Activated effector memory CD4-positive, alpha-beta T cell treated with anti-CD3 and anti-CD28 coated beads, Interleukin-2, amount 50 U/mL, for 16 hours (primary cell): Measurements from ENCODE around the gene APOBEC3H.
A peak's percentile ranks its signal among the peaks of the same experiment; 100 is the strongest.

Experiments
- DNase-seq: peaks from one replicate; pipeline ENCODE4 v3.0.0-alpha.2; 2020

Gene APOBEC3H

DNA sequence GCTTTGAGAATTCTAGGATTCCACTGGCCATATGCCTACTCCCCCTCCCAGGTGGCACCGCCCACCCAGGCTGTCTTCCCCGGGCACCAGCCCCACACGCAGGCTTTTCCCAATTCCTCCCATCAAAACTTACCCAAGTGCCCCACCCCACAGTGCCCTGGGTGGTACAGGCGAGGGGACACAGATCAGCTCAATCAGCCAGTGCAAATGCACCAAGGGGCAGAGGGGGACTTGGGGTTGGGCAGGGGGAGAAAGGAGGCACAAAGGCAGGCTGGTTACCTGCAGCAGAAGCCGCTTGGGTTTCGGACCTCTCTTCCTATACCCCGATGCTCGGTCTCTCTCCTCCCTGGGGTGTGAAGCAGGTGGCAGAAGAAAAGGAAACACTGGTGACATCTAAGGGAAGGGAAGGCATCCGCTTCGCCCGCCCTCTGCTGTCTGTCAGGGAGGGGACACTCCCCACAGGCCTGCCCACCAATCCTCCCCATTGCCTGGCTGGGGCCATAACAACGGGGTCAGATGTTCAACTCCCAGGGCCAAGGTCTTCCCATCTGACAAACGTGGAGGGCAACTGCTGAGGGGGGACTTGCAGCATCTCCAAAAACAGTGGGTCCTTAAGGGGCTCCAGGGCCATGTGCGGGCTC, 41.4 kb downstream of the APOBEC3H start:
- DNase-seq: peak; percentile 46

DNA sequence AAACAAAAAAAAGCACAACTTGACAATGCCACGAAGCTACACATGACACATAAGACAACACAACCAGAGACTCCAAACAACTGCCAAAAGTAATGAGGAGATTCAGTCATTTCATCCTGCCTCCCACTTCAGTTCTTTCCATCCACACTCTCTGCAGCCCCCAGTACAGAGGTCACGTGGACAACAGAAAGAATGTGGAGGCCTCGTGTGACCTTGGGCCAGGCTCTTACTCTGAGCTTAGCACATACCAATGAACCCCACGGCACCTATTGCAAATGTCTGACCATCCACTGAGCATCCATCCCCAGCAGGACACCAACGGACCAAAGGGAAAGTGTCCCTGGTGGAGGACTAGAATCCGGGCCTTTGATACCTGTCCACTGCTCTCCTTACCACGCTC, 42.9 kb downstream of the APOBEC3H start:
- peak; percentile 33 for DNase-seq

DNA sequence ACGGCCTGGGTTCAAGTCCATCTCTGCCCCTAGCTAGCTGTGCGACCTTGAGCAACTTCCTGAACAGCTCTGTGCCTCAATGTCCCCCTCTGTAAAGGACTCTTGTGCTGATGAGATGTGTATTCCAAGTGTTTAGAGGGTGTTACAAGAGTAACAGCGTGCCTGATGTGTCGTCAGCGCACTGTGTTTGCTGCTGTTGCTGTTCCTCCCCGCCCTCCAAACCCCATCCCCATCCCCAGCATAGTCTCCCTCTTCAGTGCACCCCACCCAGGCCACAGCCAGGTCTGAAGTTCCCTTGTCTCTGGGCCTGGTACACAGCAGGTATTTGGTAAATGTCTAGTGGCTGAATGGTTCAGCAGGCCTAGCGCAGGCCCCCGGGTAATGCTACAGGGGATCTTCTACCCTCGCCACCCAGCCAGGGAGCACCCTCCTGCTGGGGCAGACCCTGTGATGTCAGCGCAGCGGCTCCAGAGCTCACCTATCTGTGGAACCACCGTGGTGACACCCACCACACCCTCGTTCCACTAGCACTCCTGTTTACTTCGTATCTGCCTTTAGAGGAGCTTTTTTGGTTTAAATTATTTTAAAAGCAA, 45.1 kb downstream of the APOBEC3H start:
- peak; percentile 53 for DNase-seq

DNA sequence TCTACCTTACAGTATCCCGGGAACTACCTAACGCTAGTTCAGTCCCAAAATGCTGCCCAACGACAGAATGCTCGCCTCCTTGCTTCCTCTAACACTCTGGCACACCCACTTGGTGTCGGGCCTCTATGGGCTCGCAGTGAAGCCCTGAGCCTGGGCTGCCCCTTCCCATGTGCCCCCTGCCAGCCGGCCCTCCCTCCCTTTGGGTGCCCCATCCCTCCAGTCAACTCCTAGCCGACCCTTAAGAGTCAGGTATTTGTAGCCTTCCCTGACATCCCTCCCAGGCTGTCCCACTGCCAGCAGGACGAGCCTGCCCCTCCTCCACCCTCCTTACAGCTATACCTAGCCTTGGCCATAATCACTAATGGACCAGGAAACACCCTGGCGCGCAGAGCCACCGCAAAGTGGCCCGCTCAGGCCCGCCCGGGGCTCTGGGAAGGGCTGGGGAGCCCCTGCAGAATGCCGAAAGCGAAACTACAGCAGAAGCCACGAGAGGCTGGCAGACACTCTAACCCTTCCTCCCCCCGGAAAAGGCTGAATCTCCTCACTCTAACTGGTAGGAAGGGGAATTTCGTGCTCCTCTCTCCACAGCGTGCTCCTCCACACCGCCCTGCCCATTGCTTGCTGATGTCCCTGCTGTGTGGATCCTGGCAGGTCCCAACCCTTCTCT, 47.2 kb downstream of the APOBEC3H start:
- DNase-seq: peak; percentile 85

DNA sequence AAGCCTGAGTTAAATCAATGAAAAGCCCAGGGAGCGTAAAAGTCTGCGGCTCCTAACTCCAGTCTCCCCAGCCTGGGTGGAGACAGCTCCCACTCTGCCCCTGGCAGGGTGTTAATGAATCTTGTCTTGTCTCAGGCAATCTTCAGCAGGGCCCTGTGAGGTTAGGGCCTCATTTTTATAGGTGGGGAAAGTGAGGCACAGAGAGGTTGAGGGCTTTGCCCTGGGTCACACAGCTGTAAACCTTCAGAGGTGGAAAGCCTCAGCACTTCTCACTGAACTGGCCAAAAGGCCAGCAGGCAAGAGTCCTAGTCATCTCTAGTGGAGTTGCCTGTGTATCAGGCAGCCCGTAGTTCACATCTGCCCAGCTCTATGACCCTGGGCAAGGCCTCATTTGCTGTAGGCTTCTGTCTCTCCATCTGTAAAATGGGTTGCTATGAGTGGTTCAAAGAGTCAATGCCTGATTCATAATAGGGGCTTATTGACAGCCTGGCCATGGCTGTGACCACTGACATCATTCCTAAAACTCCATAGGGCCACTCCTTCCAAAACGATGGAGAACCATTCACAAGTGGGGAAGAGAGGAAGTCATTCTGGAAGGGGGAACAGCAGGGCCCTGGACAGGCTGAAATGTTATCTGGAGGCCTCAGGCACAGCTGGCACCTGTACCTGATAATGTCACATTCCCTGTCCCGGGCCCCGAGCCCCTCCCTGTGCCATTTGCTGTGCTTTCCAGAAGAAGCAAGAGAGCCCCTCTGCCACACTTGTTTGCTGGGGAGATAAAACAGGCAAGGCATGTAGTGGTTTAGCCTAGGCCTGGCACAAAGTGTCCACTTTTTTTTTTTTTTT, 49.4 kb downstream of the APOBEC3H start:
- DNase-seq: peak; percentile 64

DNA sequence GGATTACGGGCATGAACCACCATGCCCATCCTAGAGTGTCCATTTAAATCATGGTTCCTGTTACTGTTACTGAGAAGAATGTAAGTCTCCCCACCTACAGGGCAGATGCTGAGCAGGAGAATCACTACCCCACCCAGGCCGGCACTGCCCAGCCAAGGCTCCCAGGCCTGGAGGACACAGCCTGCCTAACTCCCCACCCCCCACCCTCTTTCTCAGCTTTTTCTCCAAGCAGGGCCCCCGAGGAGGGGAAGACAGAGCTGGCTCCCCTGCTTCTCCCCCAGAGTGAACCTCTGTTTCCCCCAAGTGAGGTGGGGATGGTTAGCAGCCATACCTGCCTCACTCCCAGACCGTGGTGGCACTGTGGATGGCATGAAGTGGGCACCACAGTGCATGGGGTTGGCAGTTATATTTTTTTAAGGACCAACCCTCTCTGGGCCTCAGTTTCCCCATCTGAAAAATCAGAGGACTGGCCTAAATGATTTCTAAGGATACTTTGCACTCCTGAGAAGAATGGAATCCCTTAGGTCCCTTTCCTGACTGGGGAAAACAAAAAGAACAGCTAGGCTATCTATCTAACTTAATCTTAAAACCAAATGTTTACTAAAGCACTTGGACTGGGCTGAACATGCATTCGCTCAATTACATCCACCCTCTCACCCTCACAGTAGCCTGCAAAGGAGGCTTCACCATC, 50.4 kb downstream of the APOBEC3H start:
- peak; percentile 56 for DNase-seq

DNA sequence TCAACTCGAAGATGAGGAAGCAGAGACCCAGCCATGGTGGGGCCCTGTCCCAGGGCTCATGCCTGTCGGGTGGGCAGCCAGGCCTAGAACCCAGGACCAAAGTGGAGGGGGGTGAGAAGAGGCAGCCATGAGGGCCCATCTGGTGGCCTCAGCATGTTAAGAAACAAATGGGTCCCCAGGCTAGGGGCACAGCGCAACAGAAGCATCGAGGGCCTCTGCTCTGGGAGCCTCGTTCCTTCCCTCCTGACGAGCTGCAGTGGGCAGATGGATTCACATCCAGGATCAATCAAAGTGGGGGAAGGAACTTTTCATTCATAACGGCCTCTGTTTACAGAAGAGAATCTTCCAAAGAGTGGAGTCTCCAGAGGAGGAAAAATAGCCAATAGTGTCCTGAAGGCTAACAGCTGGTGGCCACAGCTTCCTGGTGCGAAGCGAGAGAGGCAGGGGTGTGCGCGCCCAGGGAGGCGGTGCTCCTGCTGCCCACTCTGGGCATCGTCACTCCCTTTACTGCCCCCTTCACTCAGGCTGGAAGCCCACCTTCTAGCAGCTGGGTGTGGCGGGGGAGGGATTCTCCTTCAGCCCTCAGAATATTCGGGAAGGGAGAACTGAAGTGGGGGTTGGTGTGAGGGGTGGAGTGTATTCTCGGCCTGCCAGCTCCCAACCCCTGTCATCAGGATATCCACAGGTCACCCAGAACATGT, 51.1 kb downstream of the APOBEC3H start:
- peak; percentile 60 for DNase-seq

DNA sequence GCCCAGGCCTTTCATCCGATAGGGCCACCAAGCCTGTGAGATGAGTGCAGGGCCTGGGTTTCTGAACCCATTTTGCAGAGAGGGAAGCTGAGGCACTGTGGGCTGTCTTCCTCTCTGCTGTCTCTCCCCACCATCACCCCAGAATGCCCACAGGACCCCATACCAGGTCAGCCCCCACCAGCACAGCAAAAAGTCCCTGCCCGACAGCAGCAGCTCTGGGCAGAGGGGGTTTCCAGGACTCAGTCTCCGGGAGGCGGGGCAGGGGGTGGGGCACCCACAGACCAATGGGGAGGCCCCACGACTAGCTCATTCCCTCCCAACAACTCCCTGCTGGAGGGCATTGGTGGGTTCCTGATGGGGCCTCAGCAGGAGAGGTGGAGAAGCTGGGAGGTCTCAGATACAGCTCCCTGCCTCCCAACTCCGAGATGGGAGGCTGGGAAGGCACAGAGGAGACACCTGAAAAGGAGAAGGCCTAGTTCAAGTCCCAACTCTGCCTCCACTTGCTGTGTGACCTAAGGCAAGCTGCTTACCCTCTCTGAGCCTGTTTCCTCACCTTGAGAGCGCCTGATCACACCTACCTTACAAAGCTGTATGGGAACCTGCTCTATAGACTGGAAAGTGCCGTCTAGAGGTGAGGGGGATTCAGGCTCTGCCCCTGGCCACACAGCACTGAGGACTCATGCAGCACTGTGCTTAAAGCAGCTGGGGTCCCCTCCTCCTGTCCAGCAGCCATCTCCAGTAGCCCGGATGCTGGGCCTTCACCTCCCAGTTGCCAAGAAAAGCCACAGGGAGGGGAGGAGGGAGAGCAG, 51.9 kb downstream of the APOBEC3H start:
- peak; percentile 92 for DNase-seq

DNA sequence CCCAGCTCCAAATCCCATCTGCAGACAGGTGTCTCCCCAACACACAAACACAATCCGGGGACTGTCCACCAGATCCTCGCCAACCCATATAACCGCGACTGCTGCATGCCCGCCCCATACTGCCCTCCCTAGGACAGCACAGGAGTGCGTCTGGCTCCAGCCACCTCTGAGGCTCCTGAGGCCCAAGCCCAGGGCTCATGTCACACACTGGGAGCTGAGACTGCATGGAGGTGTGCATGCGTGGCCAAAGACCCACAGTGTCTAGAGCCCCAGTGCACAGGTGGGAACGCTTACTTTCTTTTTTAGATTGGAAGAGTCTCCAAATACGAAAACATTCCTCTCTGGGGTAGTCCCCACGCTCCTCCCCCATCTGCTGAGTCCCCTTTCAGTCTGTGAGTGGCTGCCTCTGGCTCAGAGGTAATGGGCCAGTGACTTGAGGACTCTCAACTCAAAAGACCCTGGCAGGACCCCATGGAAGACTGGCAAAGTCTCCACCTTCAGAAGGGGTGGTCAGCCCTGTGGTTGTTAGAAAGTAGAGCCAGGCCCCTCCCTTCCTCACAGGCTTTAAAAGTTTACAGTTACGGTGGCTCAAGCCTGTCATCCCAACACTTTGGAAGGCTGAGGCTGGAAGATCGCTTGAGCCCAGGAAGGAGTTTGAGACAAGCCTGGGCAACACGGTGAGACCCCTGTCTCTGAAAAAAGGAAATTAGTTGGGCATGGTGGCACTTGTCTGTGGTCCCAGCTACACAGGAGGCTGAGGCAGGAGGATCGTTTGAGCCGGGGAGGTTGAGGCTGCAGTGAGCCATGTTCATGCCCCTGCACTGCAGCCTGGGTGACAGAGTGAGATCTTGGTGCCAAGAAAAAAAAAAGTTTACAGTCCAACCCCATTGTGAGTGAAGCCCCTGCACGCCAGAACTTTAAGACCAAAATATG, 53.1 kb downstream of the APOBEC3H start:
- DNase-seq: peak; percentile 61

DNA sequence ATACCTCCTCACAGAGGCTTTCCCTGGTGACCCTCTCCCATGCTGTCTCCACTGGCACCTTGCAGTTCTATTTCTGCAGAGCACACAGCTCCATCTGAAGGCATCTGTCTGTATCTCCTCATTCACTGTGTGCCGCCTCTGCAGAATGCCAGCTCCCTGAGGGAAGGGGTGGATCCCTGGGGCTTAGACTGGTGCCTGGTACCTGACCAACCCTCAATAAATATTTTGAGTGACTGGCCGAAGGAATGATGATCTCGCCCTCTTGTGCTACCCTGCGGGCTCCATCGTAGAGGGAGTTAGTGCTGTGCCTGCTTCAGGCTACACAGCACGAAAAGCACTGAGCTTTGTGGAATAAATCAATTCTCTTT, 53.8 kb downstream of the APOBEC3H start:
- peak; percentile 62 for DNase-seq

DNA sequence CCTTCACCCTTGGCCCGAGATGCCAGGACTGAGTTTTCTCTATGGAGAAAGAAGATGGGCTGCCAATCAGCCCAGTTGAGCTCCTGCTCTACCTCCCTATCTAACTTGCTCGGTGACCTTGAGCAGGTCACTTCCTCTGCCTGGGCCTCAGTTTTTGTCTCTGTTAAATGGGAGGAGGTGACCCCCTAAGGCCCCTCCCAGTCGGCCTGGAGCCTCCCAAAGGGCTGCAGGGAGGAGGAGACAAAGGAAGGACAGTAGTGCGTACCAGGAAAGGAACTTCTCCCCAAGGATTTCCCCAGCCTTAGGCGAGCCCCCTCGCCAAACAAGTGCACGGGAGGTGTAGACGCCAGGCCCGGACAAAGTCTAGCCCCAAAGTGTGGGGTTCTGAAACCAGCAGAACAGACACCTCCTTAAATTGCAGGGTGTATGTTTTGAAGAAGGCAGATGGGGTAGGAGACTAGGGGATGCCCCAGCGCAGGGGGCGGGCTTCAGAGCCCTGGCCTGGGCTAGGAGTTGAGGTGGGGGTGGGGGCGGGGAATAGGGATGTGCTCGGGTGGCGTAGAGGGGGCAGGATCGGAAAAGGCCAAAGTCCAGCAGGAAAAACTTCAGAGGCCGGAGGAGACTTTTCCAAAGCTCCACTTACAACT, 54.4 kb downstream of the APOBEC3H start:
- peak; percentile 69 for DNase-seq

DNA sequence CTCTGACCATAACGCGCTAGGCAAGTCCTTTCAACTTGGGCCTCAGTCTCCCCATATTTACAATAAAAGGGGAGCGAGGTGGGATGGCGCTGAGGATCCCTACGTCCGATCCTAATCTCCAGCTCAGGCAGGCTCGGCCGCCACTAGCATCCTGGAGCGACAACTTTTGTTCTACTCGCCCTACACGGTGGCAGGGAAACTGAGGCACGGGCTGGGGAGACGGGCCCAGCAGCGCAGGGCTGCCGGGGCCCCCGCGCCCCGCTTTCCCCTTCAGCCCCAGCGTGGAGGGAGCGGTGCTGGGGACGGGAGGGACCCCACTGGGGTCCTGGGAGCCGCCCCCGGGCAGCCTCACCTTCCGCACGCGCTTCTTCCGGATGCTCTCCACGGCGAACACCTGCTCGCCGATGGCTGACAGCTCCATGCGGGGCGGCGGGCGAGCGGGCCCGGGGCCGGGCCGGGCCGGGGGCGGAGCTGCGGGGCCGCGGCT, 55.0 kb downstream of the APOBEC3H start:
- DNase-seq: no peak

DNA sequence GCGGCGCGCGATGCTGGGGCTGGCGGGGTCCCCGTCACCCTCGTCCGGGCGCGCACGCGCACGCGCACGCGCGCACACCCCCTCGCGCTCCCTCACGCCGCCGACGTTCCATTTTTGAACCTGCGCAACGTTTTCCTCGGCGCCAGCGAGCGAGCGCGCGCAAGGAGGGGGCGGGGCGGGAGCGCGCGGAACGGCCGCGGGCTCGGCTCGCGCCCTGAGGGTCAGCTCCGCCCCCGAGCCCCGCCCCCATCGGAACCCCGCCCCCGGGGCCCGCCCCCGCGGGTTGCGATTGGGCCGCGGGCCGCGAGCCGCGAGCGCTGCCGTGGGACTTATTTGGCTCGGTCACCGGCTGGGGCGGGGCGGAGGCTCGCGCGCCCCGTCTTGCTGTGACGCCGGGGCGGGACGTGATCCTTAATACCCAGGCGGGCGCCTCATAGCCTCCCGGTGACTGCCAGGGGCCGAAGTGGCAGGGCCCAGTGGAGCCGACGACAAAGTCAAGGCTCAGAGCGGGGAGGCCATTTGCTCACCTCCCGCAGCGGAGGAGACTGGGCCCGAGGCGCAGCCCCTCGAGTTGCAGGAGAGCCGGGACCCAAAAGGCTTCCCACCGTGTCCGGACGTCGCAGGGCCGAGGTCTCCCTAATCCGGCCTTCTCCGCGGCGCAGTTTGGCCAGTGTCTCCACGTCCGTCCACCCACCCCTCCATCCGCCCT, 55.6 kb downstream of the APOBEC3H start, which contains the start of gene CBX7:
TSS of gene CBX7 (minus strand) at position 170 of the 709 bp plus-strand sequence. CDS start 236 bp downstream, outside the sequence.
- peak; percentile 96 for DNase-seq

DNA sequence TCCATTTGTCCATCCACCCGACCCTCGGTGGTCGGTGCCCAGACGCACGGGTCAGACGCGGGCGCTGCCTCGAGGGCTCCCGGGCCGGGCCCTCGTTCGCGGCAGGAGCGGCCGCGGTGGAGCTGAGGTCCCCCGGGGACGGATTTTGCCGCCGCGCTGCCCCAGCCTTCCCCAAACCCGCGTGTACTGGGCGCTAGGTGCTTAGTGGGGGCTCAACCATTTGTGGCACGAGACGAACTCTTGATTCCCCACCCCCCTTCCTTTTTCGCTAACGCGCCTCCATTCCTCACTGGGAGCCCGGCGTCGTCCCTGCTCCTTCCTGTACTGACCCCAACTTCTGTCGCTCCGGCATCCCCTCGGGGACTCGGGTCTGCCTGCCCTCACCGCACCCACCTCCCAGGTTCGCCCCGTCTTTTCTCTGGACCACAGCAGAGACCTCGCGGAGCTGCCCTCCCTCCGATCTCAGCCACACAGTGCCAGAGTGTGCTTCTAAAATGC, 56.2 kb downstream of the APOBEC3H start:
- peak; percentile 64 for DNase-seq
